ENCODE data around the gene S100A1.
A peak's percentile ranks its signal among the peaks of the same experiment; 100 is the strongest.

S100A1 gene

GRCh38 chr1:153677718-153678518 is 49.7 kb downstream of the S100A1 start:
- no peak for TF ChIP-seq EZH2phosphoT487 (IDR thresholded peaks at IDR 0.05; ENCODE audit: low read depth)
- TF ChIP-seq, protein P1, sequence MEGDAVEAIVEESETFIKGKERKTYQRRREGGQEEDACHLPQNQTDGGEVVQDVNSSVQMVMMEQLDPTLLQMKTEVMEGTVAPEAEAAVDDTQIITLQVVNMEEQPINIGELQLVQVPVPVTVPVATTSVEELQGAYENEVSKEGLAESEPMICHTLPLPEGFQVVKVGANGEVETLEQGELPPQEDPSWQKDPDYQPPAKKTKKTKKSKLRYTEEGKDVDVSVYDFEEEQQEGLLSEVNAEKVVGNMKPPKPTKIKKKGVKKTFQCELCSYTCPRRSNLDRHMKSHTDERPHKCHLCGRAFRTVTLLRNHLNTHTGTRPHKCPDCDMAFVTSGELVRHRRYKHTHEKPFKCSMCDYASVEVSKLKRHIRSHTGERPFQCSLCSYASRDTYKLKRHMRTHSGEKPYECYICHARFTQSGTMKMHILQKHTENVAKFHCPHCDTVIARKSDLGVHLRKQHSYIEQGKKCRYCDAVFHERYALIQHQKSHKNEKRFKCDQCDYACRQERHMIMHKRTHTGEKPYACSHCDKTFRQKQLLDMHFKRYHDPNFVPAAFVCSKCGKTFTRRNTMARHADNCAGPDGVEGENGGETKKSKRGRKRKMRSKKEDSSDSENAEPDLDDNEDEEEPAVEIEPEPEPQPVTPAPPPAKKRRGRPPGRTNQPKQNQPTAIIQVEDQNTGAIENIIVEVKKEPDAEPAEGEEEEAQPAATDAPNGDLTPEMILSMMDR (IDR thresholded peaks at IDR 0.05; ENCODE audit: low read depth, low read length), result peak; percentile 98
- no peak overlapping the region for H3K27ac ChIP-seq (ENCODE audit: low read length)
- H3K36me3 ChIP-seq (replicated peaks; ENCODE audit: low read depth, low read length), result no peaks in the 10 kb centered on the region
- no peaks in the 10 kb centered on the region for H3K9me3 ChIP-seq (ENCODE audit: insufficient read depth, low read length)
- H3K4me2 ChIP-seq (ENCODE audit: low read length), result peak overlapping the region; percentile 57
- H3K4me3 ChIP-seq (ENCODE audit: low read length), result no peak overlapping the region
- no peaks in the 10 kb centered on the region for H3K4me1 ChIP-seq (ENCODE audit: low read length)
- H4K20me1 ChIP-seq (ENCODE audit: insufficient read depth, low read length), result no peaks in the 10 kb centered on the region
- H3K9ac ChIP-seq (ENCODE audit: low read length), result no peak overlapping the region
- H3K27me3 ChIP-seq (ENCODE audit: low read depth, low read length), result peaks cover 18% of the 10 kb centered on the region
- H2AFZ ChIP-seq (ENCODE audit: low read depth, low read length), result no peak overlapping the region
- no peaks in the 10 kb centered on the region for H3K79me2 ChIP-seq (ENCODE audit: low read length)

GRCh38 chr1:153678519-153679336 is 50.5 kb downstream of the S100A1 start, which contains the start of gene NPR1:
NPR1 (plus strand) TSS chr1:153678688; CDS start chr1:153679109, 421 bp downstream.
- no peaks in the 10 kb centered on the region for H3K79me2 ChIP-seq (ENCODE audit: low read length)
- TF ChIP-seq, protein P1 (IDR thresholded peaks at IDR 0.05; ENCODE audit: low read depth, low read length), result no peak
- TF ChIP-seq EZH2phosphoT487 (IDR thresholded peaks at IDR 0.05; ENCODE audit: low read depth), result no peak
- H3K27me3 ChIP-seq (ENCODE audit: low read depth, low read length), result peaks cover 18% of the 10 kb centered on the region
- no peak within 1 kb of the TSS for H3K9ac ChIP-seq (ENCODE audit: low read length)
- no peaks in the 10 kb centered on the region for H3K4me1 ChIP-seq (ENCODE audit: low read length)
- H4K20me1 ChIP-seq (ENCODE audit: insufficient read depth, low read length), result no peaks in the 10 kb centered on the region
- H3K36me3 ChIP-seq (replicated peaks; ENCODE audit: low read depth, low read length), result no peaks in the 10 kb centered on the region
- H3K27ac ChIP-seq (ENCODE audit: low read length), result no peak within 1 kb of the TSS
- no peaks in the 10 kb centered on the region for H3K9me3 ChIP-seq (ENCODE audit: insufficient read depth, low read length)
- H3K4me3 ChIP-seq (ENCODE audit: low read length), result no peak within 1 kb of the TSS
- peak within 1 kb of the TSS; percentile 57 for H3K4me2 ChIP-seq (ENCODE audit: low read length)
- no peak within 1 kb of the TSS for H2AFZ ChIP-seq (ENCODE audit: low read depth, low read length)

- H3K27me3 ChIP-seq (ENCODE audit: low read depth, low read length), result peaks cover 18% of the 10 kb centered on the region
- H3K27ac ChIP-seq (ENCODE audit: low read length), result no peak overlapping the region
- no peak overlapping the region for H3K4me3 ChIP-seq (ENCODE audit: low read length)
- no peaks in the 10 kb centered on the region for H3K4me1 ChIP-seq (ENCODE audit: low read length)
- no peak overlapping the region for H3K4me2 ChIP-seq (ENCODE audit: low read length)
- H3K9ac ChIP-seq (ENCODE audit: low read length), result no peak overlapping the region
- no peak overlapping the region for H2AFZ ChIP-seq (ENCODE audit: low read depth, low read length)
- TF ChIP-seq, protein P1 (IDR thresholded peaks at IDR 0.05; ENCODE audit: low read depth, low read length), result no peak
- no peak for TF ChIP-seq EZH2phosphoT487 (IDR thresholded peaks at IDR 0.05; ENCODE audit: low read depth)
- no peaks in the 10 kb centered on the region for H3K36me3 ChIP-seq (replicated peaks; ENCODE audit: low read depth, low read length)
- H3K79me2 ChIP-seq (ENCODE audit: low read length), result no peaks in the 10 kb centered on the region
- H4K20me1 ChIP-seq (ENCODE audit: insufficient read depth, low read length), result no peaks in the 10 kb centered on the region
- H3K9me3 ChIP-seq (ENCODE audit: insufficient read depth, low read length), result no peaks in the 10 kb centered on the region
Measured at GRCh38 chr1:153679337-153680119, 51.3 kb downstream of the S100A1 start.
